ENCODE results near the gene EYS.

EYS gene

DNA sequence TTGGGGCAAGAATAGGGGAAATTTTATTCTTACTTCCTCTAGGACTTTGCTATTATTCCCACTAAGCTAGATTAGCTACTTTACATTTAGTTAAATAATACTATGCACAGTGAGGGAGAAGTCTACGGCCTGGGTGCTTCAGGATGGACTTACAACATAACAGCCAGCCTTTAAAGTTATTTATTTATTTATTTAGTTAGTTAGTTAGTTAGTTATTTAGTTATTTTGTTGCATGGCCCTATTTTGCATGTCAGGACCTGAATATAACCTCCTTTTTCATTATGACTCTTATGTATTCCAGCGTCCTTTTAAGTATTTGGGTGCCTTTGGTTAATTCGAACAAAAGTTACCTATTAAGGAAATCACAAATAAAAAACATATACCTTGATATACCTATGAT, 238.7 kb downstream of the EYS start:
- H3K27me3 ChIP-seq (replicated peaks; ENCODE audit: insufficient read depth, low read length), result no peaks in the 10 kb centered on the region
- TF ChIP-seq, protein P1, sequence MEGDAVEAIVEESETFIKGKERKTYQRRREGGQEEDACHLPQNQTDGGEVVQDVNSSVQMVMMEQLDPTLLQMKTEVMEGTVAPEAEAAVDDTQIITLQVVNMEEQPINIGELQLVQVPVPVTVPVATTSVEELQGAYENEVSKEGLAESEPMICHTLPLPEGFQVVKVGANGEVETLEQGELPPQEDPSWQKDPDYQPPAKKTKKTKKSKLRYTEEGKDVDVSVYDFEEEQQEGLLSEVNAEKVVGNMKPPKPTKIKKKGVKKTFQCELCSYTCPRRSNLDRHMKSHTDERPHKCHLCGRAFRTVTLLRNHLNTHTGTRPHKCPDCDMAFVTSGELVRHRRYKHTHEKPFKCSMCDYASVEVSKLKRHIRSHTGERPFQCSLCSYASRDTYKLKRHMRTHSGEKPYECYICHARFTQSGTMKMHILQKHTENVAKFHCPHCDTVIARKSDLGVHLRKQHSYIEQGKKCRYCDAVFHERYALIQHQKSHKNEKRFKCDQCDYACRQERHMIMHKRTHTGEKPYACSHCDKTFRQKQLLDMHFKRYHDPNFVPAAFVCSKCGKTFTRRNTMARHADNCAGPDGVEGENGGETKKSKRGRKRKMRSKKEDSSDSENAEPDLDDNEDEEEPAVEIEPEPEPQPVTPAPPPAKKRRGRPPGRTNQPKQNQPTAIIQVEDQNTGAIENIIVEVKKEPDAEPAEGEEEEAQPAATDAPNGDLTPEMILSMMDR (IDR thresholded peaks at IDR 0.05; ENCODE audit: low read length), result no peak
- TF ChIP-seq EZH2phosphoT487 (IDR thresholded peaks at IDR 0.05; ENCODE audit: low read length), result no peak
- no peak for TF ChIP-seq EZH2 (optimal IDR thresholded peaks at IDR 0.05; ENCODE audit: low read depth, low read length)

DNA sequence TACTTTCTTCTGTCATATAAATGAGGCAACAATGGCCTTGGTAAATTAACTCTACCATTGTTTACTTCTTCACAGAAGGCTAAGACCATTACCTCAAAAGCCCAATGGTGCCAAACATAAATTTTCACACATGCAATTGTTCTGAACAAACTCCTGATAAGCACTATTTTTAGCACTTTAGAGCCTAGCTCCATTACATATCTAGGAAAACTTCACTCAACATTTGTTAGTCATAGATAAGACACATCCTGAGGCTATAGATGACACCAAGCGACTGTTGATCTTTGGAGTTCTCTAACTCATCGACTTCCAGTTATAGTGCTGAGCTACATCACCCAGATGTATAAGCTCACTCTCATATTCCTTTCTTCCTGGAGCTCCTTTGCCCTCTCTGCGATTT, 245.9 kb downstream of the EYS start:
- Histone ChIP-seq H2AFZ (ENCODE audit: low read length) (no peak overlapping the region), H3K9me3 (replicated peaks; ENCODE audit: insufficient read depth, low read length) (no peaks in the 10 kb centered on the region), H3K9me2 (replicated peaks; ENCODE audit: insufficient read depth, low read length) (no peaks in the 10 kb centered on the region), H3K36me3 (replicated peaks; ENCODE audit: insufficient read depth, low read length) (no peaks in the 10 kb centered on the region), H3K27ac (ENCODE audit: low read length) (no peak overlapping the region), H3K27me3 (replicated peaks; ENCODE audit: insufficient read depth, low read length) (no peaks in the 10 kb centered on the region), H3F3A (ENCODE audit: insufficient read depth, low read length) (no peaks in the 10 kb centered on the region), H3K4me3 (ENCODE audit: low read length) (no peak overlapping the region), H3K79me2 (ENCODE audit: low read length) (no peaks in the 10 kb centered on the region), H3K4me2 (ENCODE audit: low read depth, low read length) (no peak overlapping the region), H3K9ac (ENCODE audit: low read length) (no peak overlapping the region), H4K20me1 (ENCODE audit: insufficient read depth, low read length) (no peaks in the 10 kb centered on the region), H3K4me1 (ENCODE audit: low read length) (no peaks in the 10 kb centered on the region)
- TF ChIP-seq, protein P1 (IDR thresholded peaks at IDR 0.05; ENCODE audit: low read length), result no peak
- no peak for TF ChIP-seq EZH2 (optimal IDR thresholded peaks at IDR 0.05; ENCODE audit: low read depth, low read length)
- TF ChIP-seq EZH2phosphoT487 (IDR thresholded peaks at IDR 0.05; ENCODE audit: low read length), result no peak
- no peak for DNase-seq

More for the DNA sequence above, 238.7 kb downstream of the EYS start:
- Histone ChIP-seq H4K20me1 (ENCODE audit: insufficient read depth, low read length) (no peaks in the 10 kb centered on the region), H3K9me2 (replicated peaks; ENCODE audit: insufficient read depth, low read length) (no peaks in the 10 kb centered on the region), H3K9ac (ENCODE audit: low read length) (no peak overlapping the region), H3K4me2 (ENCODE audit: low read depth, low read length) (no peak overlapping the region), H3K79me2 (ENCODE audit: low read length) (no peaks in the 10 kb centered on the region), H3K36me3 (replicated peaks; ENCODE audit: insufficient read depth, low read length) (no peaks in the 10 kb centered on the region), H3K4me3 (ENCODE audit: low read length) (no peak overlapping the region), H3K4me1 (ENCODE audit: low read length) (no peaks in the 10 kb centered on the region), H3F3A (ENCODE audit: insufficient read depth, low read length) (no peaks in the 10 kb centered on the region), H3K9me3 (replicated peaks; ENCODE audit: insufficient read depth, low read length) (no peaks in the 10 kb centered on the region), H3K27ac (ENCODE audit: low read length) (no peak overlapping the region), H2AFZ (ENCODE audit: low read length) (no peak overlapping the region)
- DNase-seq, result no peak

DNA sequence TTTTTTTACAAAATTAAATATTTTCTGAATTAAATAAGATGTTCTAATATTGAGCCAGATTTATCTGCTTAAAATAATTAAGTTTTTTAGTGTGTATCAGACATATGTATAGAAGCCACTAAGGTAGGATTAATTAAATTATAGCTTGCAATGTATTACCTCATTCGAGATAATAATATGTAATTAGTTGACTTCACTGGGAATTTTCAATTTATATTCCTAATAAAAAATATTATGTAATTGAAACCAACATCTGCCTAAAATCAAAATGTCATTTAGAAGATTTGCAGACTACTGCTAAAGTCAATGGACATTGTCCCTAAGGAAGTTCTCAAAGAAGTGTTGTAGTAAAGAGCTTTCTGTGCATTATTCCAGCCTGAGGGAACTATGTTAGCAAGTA, 254.7 kb downstream of the EYS start:
- no peak for DNase-seq
- H3K27me3 ChIP-seq (replicated peaks; ENCODE audit: insufficient read depth, low read length), result no peaks in the 10 kb centered on the region
- no peak overlapping the region for H3K9ac ChIP-seq (ENCODE audit: low read length)
- H3K4me1 ChIP-seq (ENCODE audit: low read length), result no peaks in the 10 kb centered on the region
- no peaks in the 10 kb centered on the region for H3K79me2 ChIP-seq (ENCODE audit: low read length)
- no peaks in the 10 kb centered on the region for H3K36me3 ChIP-seq (replicated peaks; ENCODE audit: insufficient read depth, low read length)
- H3K4me2 ChIP-seq (ENCODE audit: low read depth, low read length), result no peak overlapping the region
- no peak overlapping the region for H2AFZ ChIP-seq (ENCODE audit: low read length)
- H3K9me2 ChIP-seq (replicated peaks; ENCODE audit: insufficient read depth, low read length), result no peaks in the 10 kb centered on the region
- H3F3A ChIP-seq (ENCODE audit: insufficient read depth, low read length), result no peaks in the 10 kb centered on the region
- no peaks in the 10 kb centered on the region for H3K9me3 ChIP-seq (replicated peaks; ENCODE audit: insufficient read depth, low read length)
- H4K20me1 ChIP-seq (ENCODE audit: insufficient read depth, low read length), result no peaks in the 10 kb centered on the region
- H3K4me3 ChIP-seq (ENCODE audit: low read length), result no peak overlapping the region
- H3K27ac ChIP-seq (ENCODE audit: low read length), result no peak overlapping the region
- TF ChIP-seq, protein P1 (IDR thresholded peaks at IDR 0.05; ENCODE audit: low read length), result no peak
- TF ChIP-seq EZH2phosphoT487 (IDR thresholded peaks at IDR 0.05; ENCODE audit: low read length) (no peak), EZH2 (optimal IDR thresholded peaks at IDR 0.05; ENCODE audit: low read depth, low read length) (no peak)

Data from MM.1S (cell line).